Stimulated activated CD4-positive, alpha-beta T cell treated with anti-CD3 and anti-CD28 coated beads, Interleukin-4, amount 100 ng/mL, for 48 hours (primary cell): ENCODE results near the gene GLB1L2.
"Not testable (repeated sequence)": the region's sequence is repeated elsewhere in the genome, so short reads cannot be mapped to it uniquely, and the experiment has no call there.

ENCODE experiments used
- DNase-seq, 2 donors: peaks; one replicate each; pipeline ENCODE4 v3.0.0-alpha.2; 2020; ENCODE audit warnings: low read depth in 2 of 2

The GLB1L2 gene

GRCh38 chr11:134328433-134328832 lies 3.4 kb upstream of the GLB1L2 start:
- no peak for DNase-seq

- DNase-seq: no peak
These were observed 1.0 kb upstream of the GLB1L2 start for GRCh38 chr11:134330611-134331353.

- peak; percentile 4 to 13 for DNase-seq
These were observed 422 bp downstream of the GLB1L2 start for GRCh38 chr11:134332189-134332631.

DNA sequence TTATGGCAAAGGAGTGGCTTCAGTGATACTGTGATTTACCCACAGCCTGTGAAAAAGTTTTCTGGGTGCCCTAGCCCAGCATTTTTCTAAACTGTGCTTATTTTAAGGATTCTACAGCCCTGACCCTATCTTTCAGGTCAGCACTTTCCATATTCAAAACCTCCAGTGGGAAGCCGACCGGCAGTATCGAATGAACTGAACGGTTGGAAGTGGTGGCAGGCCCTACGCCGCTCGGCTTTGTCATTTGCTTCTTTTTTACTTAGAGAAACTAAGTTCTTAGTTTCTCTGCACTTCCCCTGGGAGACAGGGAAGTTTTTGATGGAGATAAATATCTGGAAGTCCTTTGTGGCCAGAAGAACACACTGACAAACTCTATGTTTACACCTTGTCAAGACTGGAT lies 994 bp downstream of the GLB1L2 start:
- no peak for DNase-seq

DNA sequence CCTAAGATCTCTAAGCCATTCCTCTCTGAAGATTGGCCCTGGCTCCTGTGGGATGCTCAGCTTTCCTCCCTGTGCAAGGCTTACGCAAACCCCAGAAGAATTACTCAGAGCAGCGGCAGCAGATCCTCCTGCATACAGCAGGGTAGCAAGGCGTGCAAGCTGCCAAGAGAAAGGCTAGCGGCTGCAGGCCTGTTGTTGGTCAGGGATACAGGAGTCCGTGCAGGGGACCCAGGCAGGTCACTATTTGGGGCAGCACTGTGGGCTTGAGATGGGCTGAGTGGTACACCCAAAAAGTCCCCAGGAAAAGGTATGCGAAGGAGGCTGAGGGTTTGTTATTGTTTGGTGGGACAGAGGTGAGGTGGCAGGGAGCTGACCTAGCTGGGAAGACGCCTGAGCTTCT lies 1.5 kb downstream of the GLB1L2 start:
- DNase-seq: no peak

- DNase-seq: no peak
These were observed 2.2 kb downstream of the GLB1L2 start for GRCh38 chr11:134333946-134334345.

DNA sequence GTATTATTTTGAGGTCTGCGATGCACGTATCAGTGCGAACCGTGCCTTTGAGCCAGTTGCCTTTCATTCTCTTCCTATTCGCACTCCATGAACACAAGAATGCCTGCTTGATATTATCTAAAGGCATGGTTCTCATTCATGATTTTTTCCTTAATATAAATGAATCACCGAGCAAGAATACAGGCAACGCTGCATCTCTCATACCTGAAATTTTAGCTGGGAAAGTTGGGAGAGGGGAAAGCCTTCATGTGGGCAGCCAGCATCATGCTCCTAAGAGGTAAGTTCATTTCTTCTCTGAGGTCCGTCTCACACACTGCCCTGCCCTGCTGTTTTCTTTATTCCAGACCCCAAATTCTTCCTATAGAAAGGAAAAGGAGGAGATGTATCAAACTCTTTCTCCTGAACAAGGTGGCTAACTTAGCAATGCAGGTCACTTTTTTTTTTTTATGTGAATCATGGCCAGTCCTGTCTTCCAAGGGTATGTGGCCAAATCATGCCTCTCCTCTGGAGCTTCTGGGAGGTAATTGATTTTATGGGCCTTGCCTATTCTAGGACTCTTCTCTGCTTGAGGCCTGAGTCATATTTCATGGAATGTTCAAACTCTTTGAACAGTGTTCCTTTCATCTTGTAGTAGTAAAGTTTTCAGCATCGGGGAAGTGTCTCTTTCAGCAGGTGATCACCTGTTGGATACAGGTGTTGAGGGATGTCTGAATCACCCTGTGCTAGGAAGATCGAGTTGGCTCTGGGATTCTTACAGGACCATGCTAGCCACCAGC lies 3.2 kb downstream of the GLB1L2 start:
- no peak for DNase-seq

GRCh38 chr11:134337051-134337450 lies 5.3 kb downstream of the GLB1L2 start:
- DNase-seq: no peak

DNA sequence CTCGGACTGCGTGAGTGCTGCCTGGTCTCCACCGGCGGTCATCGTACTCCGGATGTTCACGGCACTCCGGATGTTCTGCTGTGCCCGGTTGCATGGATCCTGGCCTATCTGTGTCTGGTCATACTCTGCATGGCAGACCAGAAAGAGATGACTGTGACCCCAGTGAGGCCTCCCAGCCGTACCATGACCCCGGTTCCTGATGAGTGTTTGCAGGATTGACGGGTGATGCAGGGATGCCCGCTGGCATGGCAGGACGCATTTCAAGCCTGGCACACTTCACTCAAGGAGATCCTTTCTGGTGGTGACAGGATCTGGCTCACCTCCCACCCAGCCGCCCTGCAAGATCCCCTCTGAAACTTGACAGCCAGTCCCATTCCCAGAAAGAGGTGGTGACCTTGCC lies 6.3 kb downstream of the GLB1L2 start:
- no peak for DNase-seq

DNA sequence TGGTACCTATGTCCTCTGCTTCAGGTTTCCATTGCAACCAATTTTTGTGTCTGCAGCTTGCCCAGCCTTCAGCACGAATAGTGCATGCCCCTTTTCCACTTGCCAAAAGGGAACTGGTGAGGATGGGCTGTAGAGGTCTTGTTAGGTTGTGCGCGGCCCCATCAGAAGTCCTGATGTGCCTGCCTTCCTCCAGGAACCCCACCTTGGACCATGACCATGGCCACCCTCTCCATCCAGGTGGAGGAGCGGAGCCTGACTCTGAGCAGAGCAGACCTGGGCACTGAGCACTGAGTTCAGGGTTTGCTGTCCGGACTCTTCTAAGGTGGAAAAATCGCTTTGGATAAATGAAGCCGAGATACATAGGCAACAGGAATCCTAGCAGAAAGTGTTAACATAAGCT lies 6.9 kb downstream of the GLB1L2 start:
- DNase-seq: no peak

GRCh38 chr11:134339756-134340155 lies 8.0 kb downstream of the GLB1L2 start:
- no peak for DNase-seq

DNA sequence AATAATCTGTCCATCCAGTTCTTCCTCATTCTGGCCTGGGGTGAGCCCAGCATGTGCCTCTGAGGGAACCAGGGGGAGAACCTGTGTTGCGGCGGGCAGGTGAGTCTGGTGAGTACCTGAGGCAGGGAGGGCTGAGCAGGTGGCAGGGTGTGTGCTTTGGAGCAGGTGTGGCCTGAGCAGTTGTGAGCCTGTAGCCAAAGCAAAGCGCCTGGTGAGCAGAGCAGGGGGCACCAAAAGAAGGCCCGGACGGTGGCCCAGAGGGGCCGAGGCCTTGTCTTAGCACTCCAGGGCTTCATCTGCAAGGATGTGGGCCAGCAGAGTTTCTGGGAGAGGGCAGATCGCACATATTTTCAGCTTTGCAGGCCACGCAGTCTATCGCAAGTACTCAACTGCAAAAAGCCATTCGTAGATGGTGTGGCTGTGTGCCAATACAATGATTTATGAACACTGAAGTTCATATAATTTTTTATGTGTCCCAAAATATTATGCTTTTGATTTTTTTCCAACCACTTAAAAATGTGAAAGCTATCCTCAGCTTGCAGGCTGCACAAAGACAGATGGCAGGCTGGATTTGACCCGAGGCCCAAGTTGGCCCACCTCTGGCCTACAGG lies 8.7 kb downstream of the GLB1L2 start:
- DNase-seq: no peak

DNA sequence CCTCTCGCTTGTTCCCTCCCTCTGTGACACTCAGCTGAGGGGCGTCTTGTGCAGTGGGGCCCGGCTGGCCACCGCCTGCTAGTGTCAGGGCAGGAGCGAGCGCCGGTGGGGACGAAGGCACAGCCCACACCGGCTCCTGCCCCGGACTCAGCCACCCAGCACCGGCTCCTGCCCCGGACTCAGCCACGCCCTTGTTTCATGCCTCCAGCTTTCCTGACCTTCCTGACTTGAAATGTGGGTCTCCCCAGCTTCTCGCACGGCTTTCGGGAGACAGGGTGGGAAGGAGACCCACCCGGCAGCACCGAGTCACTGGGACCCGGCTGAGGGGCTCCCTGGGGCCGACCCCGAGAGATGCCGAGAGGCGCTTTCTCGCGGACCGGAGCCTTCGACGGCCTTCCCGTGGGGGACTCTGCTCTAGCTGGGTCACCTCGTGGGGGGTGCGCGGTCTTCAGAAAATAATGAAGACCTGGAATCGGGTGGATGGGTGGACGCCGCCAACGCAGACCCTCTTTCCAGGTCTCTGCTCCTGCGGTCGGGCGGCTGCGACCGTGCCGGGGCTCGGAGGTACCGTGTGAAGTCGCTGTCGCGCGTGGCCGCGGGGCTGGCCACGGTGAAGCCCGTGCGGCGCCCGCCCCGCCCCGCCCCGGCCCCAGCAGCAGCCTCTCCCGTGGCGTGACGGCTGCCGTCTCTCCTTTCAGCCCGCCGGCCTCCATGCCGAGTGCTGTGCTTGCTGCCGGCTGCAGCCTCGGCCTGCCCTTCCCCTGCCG lies 10.2 kb downstream of the GLB1L2 start:
- DNase-seq: no peak

GRCh38 chr11:134342572-134343340 lies 11.0 kb downstream of the GLB1L2 start:
- no peak for DNase-seq

- no peak for DNase-seq
These were observed 11.9 kb downstream of the GLB1L2 start for GRCh38 chr11:134343646-134344045.

GRCh38 chr11:134344497-134345236 lies 12.9 kb downstream of the GLB1L2 start:
- not testable (repeated sequence) for DNase-seq

DNA sequence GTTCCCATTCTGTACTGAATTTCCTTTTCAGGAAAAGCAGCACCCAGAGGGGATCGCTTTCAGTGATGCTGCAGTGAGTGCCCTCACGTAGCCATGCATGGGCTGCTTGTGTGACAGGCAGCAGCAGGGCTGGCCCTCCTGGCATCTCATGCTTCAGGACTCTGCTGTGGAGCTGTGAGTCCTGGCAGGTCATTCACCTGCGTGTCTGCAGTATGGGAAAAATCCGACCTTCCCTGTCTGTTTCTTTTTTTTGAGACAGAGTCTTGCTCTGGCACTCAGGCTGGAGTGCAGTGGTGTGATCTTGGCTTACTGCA lies 13.4 kb downstream of the GLB1L2 start:
- no peak for DNase-seq

DNA sequence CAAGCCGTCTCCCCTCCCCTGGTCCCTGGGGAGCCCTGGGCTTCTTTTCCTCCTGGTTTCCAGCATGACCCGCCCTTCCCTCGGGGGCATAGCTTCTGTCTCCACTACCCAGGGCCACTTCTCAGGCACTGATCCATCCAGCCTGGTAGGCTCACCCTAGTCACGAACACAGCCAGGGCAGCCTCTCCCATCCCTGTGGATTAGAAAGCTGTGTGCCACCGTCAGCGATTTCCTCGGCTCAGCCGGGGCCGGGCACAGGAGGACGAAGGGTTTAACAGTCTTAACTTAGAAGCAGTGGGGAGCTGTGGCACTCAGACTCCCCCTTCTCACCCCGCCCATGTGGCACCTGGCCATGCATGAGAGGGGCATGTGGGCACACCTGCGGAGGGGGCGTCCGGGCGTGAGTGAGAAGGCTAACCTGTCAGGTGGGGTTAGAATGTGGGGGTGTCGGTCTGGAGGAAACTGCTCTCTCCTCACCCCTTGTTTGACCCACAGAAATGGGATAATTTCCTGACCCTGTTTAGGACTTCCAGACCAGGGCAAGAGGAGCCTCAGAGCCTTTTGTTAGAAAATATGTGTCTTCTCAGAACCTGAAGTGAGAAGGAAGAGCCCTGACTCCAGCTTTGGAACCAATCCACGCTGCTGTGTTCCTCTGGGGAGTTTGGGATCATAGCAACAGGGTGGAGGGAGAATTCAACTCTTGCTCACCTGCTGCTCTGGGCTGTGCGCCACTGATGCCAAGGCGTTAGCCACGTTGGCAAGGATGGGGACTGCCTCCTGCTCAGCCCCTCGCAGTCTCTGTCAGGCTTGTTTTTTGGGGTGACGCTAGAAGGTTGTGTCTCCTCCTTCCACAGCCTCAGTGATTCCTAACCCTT lies 14.6 kb downstream of the GLB1L2 start:
- no peak for DNase-seq

DNA sequence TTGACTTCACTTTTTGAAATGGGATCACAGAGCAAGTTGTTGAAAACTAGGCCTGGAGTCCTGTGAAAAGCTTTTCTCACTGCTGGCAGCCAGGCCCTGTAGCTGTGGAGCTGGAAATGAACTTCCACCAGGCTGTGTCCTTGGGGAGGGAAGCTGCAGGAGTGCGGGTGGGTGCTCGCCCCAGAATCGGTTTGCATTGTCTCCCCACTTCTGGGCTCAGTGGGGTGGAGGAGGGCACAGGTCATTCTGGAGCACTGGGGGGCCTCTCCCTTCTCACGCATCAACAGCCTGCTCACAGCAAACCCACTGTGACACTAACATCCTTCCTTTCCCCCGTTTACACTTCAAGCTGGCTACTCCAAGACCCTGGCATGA lies 15.2 kb downstream of the GLB1L2 start:
- no peak for DNase-seq

DNA sequence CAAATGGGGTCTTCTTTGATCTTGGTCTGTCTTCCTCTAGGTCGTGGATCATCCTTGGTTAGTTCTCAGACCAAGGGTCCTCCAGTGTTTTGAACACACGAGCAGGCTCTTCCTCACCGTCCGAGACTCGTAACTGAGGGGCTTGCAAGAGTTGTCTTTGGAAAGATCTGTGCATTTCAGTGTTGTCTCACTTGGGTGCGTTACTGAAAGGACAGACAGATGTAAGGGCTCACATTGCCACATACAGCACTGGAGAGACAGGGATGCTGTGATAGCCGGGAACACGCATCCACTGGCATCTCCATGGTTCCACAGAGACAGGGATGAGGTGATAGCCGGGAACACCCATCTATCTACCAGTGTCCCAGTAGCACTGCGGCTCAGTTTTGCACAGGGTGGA lies 15.7 kb downstream of the GLB1L2 start:
- no peak for DNase-seq
